HCT116 (cell line): ENCODE results near the gene CDC37L1. TPM values are rescaled to one million over a fixed set of nuclear protein-coding genes. Genes with fewer than 3 reads are reported as not detected.

Experiments used
- ATAC-seq: fragments of 200-7000 bp; cut with Tn5 transposase; 2 replicates; pipeline ENCODE4 v1.9.1; 2020; ENCODE audit warnings: mild to moderate bottlenecking, moderate library complexity
- BruUV-seq: library from RNA; stranded (reverse); fragments of 400-500 nt; replicated peaks from 2 replicates; lab custom pipeline; 2021; lab: Mats Ljungman, UMichigan
- CTCF ChIA-PET: fragments of 300-600 bp; sonication (Branson Sonifier 250); formaldehyde crosslinking; loops from one replicate; lab custom pipeline; 2021; ENCODE audit warnings: antibody characterized with exemption; lab: Charles Lee
- POLR2A ChIA-PET: fragments of 300-600, 350-600 bp; sonication (Branson Sonifier 250); formaldehyde crosslinking; loops from one replicate; lab custom pipeline; 2021; ENCODE audit warnings: antibody characterized with exemption; lab: Charles Lee
- RAD21 ChIA-PET, 2 experiments: fragments of 300-600 bp; sonication (Branson Sonifier 250); formaldehyde crosslinking; loops; one replicate each; lab custom pipeline; 2023; ENCODE audit warnings: low total read pairs in 2 of 2; ENCODE audit not compliant: uncharacterized antibody in 2 of 2, unreplicated experiment in 2 of 2, low non-redundant PET in 1 of 2; lab: Charles Lee
- DNase-seq: peaks from one replicate; pipeline ENCODE4 v3.0.0-alpha.2; 2010; ENCODE audit warnings: low read depth, low spot score
- H2AFZ ChIP-seq: fragments of 200-600 bp; shearing (Covaris generic), sonication (generic); 2 replicates; pipeline ENCODE4 v1.6.1; 2017; ENCODE audit warnings: low read depth, mixed run types, mixed read lengths, antibody characterized with exemption, low read length; ENCODE audit not compliant: poor library complexity, severe bottlenecking
- H3K27ac ChIP-seq: 2 replicates; pipeline ENCODE4 v1.5.1; 2012; ENCODE audit warnings: low read depth, low read length
- H3K27me3 ChIP-seq: fragments of 200-600 bp; sonication (generic); 2 replicates; pipeline ENCODE4 v1.6.1; 2016; ENCODE audit warnings: mixed run types, low read length, mixed read lengths; ENCODE audit not compliant: insufficient read depth
- H3K36me3 ChIP-seq, 2 experiments: fragments of 200-500 bp in 1 of 2; fragments of 200-600 bp in 1 of 2; sonication (Bioruptor generic) in 1 of 2; sonication (generic) in 1 of 2; 2 replicates each; pipeline versions ENCODE4 v1.5.1 to v1.6.1; 2014 to 2016; ENCODE audit warnings: low read length in 2 of 2, inconsistent platforms in 1 of 2, mixed read lengths in 1 of 2, mixed run types in 1 of 2; ENCODE audit not compliant: insufficient read depth in 2 of 2, control insufficient read depth in 1 of 2
- H3K4me1 ChIP-seq, 2 experiments: fragments of 200-600 bp in 1 of 2; sonication (generic) in 1 of 2; 2 replicates each; pipeline versions ENCODE4 v1.5.1 to v1.6.1; 2012 to 2017; ENCODE audit warnings: low read length in 2 of 2, inconsistent platforms in 1 of 2, mild to moderate bottlenecking in 1 of 2, mixed read lengths in 1 of 2, mixed run types in 1 of 2, moderate library complexity in 1 of 2; ENCODE audit not compliant: insufficient read depth in 2 of 2, control insufficient read depth in 1 of 2
- H3K4me2 ChIP-seq: fragments of 200-600 bp; sonication (generic); 2 replicates; pipeline ENCODE4 v1.6.1; 2017; ENCODE audit warnings: mixed run types, low read length, mixed read lengths
- H3K4me3 ChIP-seq, 2 experiments: fragments of 200-600 bp in 1 of 2; sonication (generic) in 1 of 2; replicated peaks in 1 of 2; 2 replicates each; pipeline ENCODE4 v1.5.1; 2011 to 2016; ENCODE audit warnings: low read length in 2 of 2, control low read depth in 1 of 2, low read depth in 1 of 2, mild to moderate bottlenecking in 1 of 2, mixed read lengths in 1 of 2, mixed run types in 1 of 2
- H3K79me2 ChIP-seq: fragments of 200-600 bp; sonication (generic); 2 replicates; pipeline ENCODE4 v1.6.1; 2017; ENCODE audit warnings: mild to moderate bottlenecking, mixed run types, low read length, moderate library complexity, mixed read lengths; ENCODE audit not compliant: insufficient read depth
- H3K9ac ChIP-seq: fragments of 200-600 bp; sonication (generic); 2 replicates; pipeline ENCODE4 v1.6.1; 2016; ENCODE audit warnings: low read length, mixed read lengths
- H3K9me2 ChIP-seq: fragments of 200-600 bp; sonication (generic), shearing (Covaris generic); 2 replicates; pipeline ENCODE4 v1.6.1; 2017; ENCODE audit warnings: mixed run types, mild to moderate bottlenecking, moderate library complexity; ENCODE audit not compliant: insufficient read depth
- H3K9me3 ChIP-seq, 2 experiments: fragments of 200-500 bp in 1 of 2; fragments of 200-600 bp in 1 of 2; sonication (Bioruptor generic) in 1 of 2; sonication (generic) in 1 of 2; 2 replicates each; pipeline ENCODE4 v1.6.1; 2014 to 2017; ENCODE audit warnings: low read length in 2 of 2, mixed read lengths in 2 of 2, inconsistent platforms in 1 of 2, low read depth in 1 of 2, mild to moderate bottlenecking in 1 of 2, mixed run types in 1 of 2, moderate library complexity in 1 of 2; ENCODE audit not compliant: control insufficient read depth in 1 of 2, insufficient read depth in 1 of 2
- H4K20me1 ChIP-seq: fragments of 200-600 bp; sonication (generic), shearing (Covaris generic); 2 replicates; pipeline ENCODE4 v1.6.1; 2017; ENCODE audit warnings: mixed run types, mild to moderate bottlenecking, moderate library complexity; ENCODE audit not compliant: insufficient read depth
- EGR1 ChIP-seq: IDR thresholded peaks from 2 replicates; pipeline ENCODE4 v1.6.1; 2012; ENCODE audit warnings: low read depth
- JUND ChIP-seq: IDR thresholded peaks from 2 replicates; pipeline ENCODE4 v1.6.1; 2012
- POLR2AphosphoS5 ChIP-seq: IDR thresholded peaks from 2 replicates; pipeline ENCODE4 v1.6.1; 2011; ENCODE audit warnings: mild to moderate bottlenecking, low read depth, low read length, moderate library complexity
- RAD21 ChIP-seq: IDR thresholded peaks from 2 replicates; pipeline ENCODE4 v1.6.1; 2012; ENCODE audit warnings: low read depth, mild to moderate bottlenecking
- SRF ChIP-seq: IDR thresholded peaks from 2 replicates; pipeline ENCODE4 v1.6.1; 2012; ENCODE audit warnings: low read depth
- TCF7L2 ChIP-seq: IDR thresholded peaks from 2 replicates; pipeline ENCODE4 v1.7.0; 2011; ENCODE audit warnings: borderline replicate concordance, inconsistent platforms; ENCODE audit not compliant: insufficient read depth, insufficient read length; ENCODE audit errors: extremely low read depth
- YY1 ChIP-seq: IDR thresholded peaks from 2 replicates; pipeline ENCODE4 v1.6.1; 2011; ENCODE audit warnings: low read length, low read depth, moderate library complexity, mild to moderate bottlenecking; ENCODE audit not compliant: insufficient replicate concordance; ENCODE audit errors: extremely low read depth
- ZNF274 ChIP-seq: fragments of 200-500 bp; sonication (Bioruptor generic); IDR thresholded peaks from 2 replicates; pipeline ENCODE4 v1.6.1; 2014; ENCODE audit warnings: mild to moderate bottlenecking, low read depth, low read length, inconsistent platforms
- intact Hi-C: fragments of 100-400 bp; cut with micrococcal nuclease; formaldehyde crosslinking; loops from 2 replicates; pipeline ENCODE4 v1.10.0; 2022
- total RNA-seq: library from RNA; stranded (reverse); gene quantifications from one replicate; pipeline ENCODE4 v1.2.1, GENCODE V29; 2021; ENCODE audit not compliant: unreplicated experiment
- TF ChIP-seq, protein P1 (sequence below): IDR thresholded peaks from 2 replicates; pipeline ENCODE4 v1.6.1; 2012
- TF ChIP-seq, protein P2 (sequence below): IDR thresholded peaks from 2 replicates; pipeline ENCODE4 v1.6.1; 2012; ENCODE audit warnings: low read depth
- TF ChIP-seq, protein P3 (sequence below): IDR thresholded peaks from 2 replicates; pipeline ENCODE4 v1.6.1; 2012
- TF ChIP-seq, protein P4 (sequence below), 3 experiments: fragments of 200-600 bp in 1 of 3; sonication (generic) in 1 of 3; IDR thresholded peaks in 2 of 3; conservative IDR thresholded peaks in 1 of 3; 2 replicates each; pipeline ENCODE4 v1.5.1; 2012 to 2017; ENCODE audit warnings: low read depth in 2 of 3, low read length in 2 of 3, antibody characterized with exemption in 1 of 3, borderline replicate concordance in 1 of 3, control low read depth in 1 of 3, mild to moderate bottlenecking in 1 of 3, mixed read lengths in 1 of 3, mixed run types in 1 of 3, moderate library complexity in 1 of 3; ENCODE audit not compliant: insufficient read depth in 1 of 3

The CDC37L1 gene
- total RNA-seq, 1 experiment from 2014 or later: 18.1 TPM

DNA sequence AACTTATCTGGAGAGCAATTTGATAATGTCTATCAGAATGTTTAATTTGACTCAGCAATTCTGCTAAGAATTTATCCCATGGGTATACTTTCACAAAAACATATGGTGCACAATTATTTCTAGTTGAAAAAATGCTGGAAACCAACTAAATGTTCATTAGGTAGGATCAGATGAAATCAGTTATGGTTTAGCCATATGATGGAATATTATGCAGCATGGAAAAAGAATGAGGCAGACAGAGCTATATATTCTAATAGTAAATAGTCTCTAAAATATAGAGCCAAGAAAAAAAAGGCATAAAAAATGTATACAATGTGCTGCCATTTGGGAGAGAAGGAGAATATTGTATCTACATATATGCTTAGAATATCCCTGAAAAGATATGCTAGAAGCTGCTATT lies 9.5 kb upstream of the CDC37L1 start:
- Histone ChIP-seq H4K20me1 (no peaks in the 10 kb centered on the region), H3K9me3 (no peaks in the 10 kb centered on the region), H3K79me2 (no peaks in the 10 kb centered on the region), H3K27ac (no peak overlapping the region), H3K9me2 (no peaks in the 10 kb centered on the region)
- no peak for DNase-seq
- BruUV-seq: no TSS peak
- TF ChIP-seq, protein P1, sequence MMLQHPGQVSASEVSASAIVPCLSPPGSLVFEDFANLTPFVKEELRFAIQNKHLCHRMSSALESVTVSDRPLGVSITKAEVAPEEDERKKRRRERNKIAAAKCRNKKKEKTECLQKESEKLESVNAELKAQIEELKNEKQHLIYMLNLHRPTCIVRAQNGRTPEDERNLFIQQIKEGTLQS: no peak
- no peak for TF ChIP-seq JUND
- no peak for TF ChIP-seq YY1
- TF ChIP-seq ZNF274: no peak
- no peak for TF ChIP-seq EGR1
- no peak for TF ChIP-seq TCF7L2
- no peak for TF ChIP-seq SRF
- TF ChIP-seq, protein P2, sequence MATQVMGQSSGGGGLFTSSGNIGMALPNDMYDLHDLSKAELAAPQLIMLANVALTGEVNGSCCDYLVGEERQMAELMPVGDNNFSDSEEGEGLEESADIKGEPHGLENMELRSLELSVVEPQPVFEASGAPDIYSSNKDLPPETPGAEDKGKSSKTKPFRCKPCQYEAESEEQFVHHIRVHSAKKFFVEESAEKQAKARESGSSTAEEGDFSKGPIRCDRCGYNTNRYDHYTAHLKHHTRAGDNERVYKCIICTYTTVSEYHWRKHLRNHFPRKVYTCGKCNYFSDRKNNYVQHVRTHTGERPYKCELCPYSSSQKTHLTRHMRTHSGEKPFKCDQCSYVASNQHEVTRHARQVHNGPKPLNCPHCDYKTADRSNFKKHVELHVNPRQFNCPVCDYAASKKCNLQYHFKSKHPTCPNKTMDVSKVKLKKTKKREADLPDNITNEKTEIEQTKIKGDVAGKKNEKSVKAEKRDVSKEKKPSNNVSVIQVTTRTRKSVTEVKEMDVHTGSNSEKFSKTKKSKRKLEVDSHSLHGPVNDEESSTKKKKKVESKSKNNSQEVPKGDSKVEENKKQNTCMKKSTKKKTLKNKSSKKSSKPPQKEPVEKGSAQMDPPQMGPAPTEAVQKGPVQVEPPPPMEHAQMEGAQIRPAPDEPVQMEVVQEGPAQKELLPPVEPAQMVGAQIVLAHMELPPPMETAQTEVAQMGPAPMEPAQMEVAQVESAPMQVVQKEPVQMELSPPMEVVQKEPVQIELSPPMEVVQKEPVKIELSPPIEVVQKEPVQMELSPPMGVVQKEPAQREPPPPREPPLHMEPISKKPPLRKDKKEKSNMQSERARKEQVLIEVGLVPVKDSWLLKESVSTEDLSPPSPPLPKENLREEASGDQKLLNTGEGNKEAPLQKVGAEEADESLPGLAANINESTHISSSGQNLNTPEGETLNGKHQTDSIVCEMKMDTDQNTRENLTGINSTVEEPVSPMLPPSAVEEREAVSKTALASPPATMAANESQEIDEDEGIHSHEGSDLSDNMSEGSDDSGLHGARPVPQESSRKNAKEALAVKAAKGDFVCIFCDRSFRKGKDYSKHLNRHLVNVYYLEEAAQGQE: no peak
- TF ChIP-seq POLR2AphosphoS5: no peak
- TF ChIP-seq, protein P3, sequence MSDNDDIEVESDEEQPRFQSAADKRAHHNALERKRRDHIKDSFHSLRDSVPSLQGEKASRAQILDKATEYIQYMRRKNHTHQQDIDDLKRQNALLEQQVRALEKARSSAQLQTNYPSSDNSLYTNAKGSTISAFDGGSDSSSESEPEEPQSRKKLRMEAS: no peak
- TF ChIP-seq, protein P4, sequence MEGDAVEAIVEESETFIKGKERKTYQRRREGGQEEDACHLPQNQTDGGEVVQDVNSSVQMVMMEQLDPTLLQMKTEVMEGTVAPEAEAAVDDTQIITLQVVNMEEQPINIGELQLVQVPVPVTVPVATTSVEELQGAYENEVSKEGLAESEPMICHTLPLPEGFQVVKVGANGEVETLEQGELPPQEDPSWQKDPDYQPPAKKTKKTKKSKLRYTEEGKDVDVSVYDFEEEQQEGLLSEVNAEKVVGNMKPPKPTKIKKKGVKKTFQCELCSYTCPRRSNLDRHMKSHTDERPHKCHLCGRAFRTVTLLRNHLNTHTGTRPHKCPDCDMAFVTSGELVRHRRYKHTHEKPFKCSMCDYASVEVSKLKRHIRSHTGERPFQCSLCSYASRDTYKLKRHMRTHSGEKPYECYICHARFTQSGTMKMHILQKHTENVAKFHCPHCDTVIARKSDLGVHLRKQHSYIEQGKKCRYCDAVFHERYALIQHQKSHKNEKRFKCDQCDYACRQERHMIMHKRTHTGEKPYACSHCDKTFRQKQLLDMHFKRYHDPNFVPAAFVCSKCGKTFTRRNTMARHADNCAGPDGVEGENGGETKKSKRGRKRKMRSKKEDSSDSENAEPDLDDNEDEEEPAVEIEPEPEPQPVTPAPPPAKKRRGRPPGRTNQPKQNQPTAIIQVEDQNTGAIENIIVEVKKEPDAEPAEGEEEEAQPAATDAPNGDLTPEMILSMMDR (IDR thresholded peaks at IDR 0.05 in 2 of 3, conservative IDR thresholded peaks at IDR 0.05 in 1 of 3; ENCODE audit: borderline replicate concordance in 1 of 3, insufficient read depth in 1 of 3, low read depth in 2 of 3, low read length in 2 of 3): no peak
- no peak for TF ChIP-seq RAD21
- TF ChIP-seq, all 23 proteins: peak for 0
- no peak for ATAC-seq
- H3K36me3 ChIP-seq: no peaks in the 10 kb centered on the region
- H2AFZ ChIP-seq: no peak overlapping the region
- no peak overlapping the region for H3K4me2 ChIP-seq
- peaks cover 3 to 8% of the 10 kb centered on the region in 2 experiments; a peak in 1 of 4 replicates for H3K4me1 ChIP-seq
- POLR2A ChIA-PET: interaction anchor here (1.2 kb wide), 1 partner anchor 9 kb away, joined by 3 read pairs; the partner anchor contains the start of gene CDC37L1
- H3K27me3 ChIP-seq: no peaks in the 10 kb centered on the region
- CTCF ChIA-PET: no interaction called here
- intact Hi-C loops: loop anchor here (10.0 kb wide), 2 partner anchors 315 to 925 kb away; partner anchors contain the start of gene JAK2
- RAD21 ChIA-PET: no interaction called here
- H3K4me3 ChIP-seq: no peak overlapping the region
- no peak overlapping the region for H3K9ac ChIP-seq
